GM12878 (cell line): Measurements from ENCODE around the gene APOL4. TPM values are rescaled to one million over a fixed set of nuclear protein-coding genes. Genes with fewer than 3 reads are reported as not detected.

Source experiments
- ATAC-seq: fragments of 200-7000 bp; cut with Tn5 transposase; 3 replicates; pipeline ENCODE4 v1.9.1; 2020; ENCODE audit warnings: mild to moderate bottlenecking, moderate library complexity
- BruUV-seq: library from RNA; stranded (reverse); fragments of 400-500 nt; replicated peaks from 2 replicates; lab custom pipeline; 2021; lab: Mats Ljungman, UMichigan
- CTCF ChIA-PET: fragments of 300-600 bp; sonication (Branson Sonifier 250); formaldehyde crosslinking; extraction: SDS; loops from one replicate; lab custom pipeline; 2021; ENCODE audit warnings: inconsistent platforms; lab: Yijun Ruan, JAX
- POLR2A ChIA-PET: fragments of 350-600 bp; formaldehyde crosslinking; extraction: SDS; loops from one replicate; lab custom pipeline; 2021; ENCODE audit warnings: inconsistent platforms; lab: Charles Lee
- RAD21 ChIA-PET: fragments of 300-600 bp; sonication (Branson Sonifier 250); formaldehyde crosslinking; loops from one replicate; lab custom pipeline; 2023; ENCODE audit warnings: antibody characterized with exemption; ENCODE audit not compliant: unreplicated experiment; lab: Charles Lee
- SMC1A ChIA-PET: fragments of 300-600 bp; sonication (Branson Sonifier 250); formaldehyde crosslinking; loops from one replicate; lab custom pipeline; 2023; ENCODE audit not compliant: unreplicated experiment, uncharacterized antibody; lab: Charles Lee
- DNase-seq: peaks from one replicate; pipeline ENCODE4 v3.0.0-alpha.2; 2011; ENCODE audit warnings: low read depth, low spot score
- FAIRE-seq: peaks from 3 replicates; lab custom pipeline; 2011; peaks lifted over from hg19 to GRCh38; lab: Jason Lieb, UNC
- H2AFZ ChIP-seq: 2 replicates; pipeline ENCODE4 v1.6.0; 2011; ENCODE audit warnings: low read depth, low read length, control low read depth; ENCODE audit not compliant: control insufficient read depth
- H3K27ac ChIP-seq: 2 replicates; pipeline ENCODE4 v1.5.1; 2011; ENCODE audit warnings: control low read depth; ENCODE audit not compliant: control insufficient read depth, insufficient read depth
- H3K27me3 ChIP-seq, 2 experiments: replicated peaks in 1 of 2; 2 replicates each; pipeline versions ENCODE4 v1.6.0 to v1.6.1; 2011; ENCODE audit warnings: low read length in 1 of 2; ENCODE audit not compliant: control insufficient read depth in 2 of 2, insufficient read depth in 2 of 2
- H3K36me3 ChIP-seq, 2 experiments: 2 replicates each; pipeline ENCODE4 v1.5.1; 2011; ENCODE audit warnings: low read length in 1 of 2; ENCODE audit not compliant: control insufficient read depth in 2 of 2, insufficient read depth in 2 of 2
- H3K4me1 ChIP-seq: 2 replicates; pipeline ENCODE4 v1.6.1; 2011; ENCODE audit warnings: mild to moderate bottlenecking, low read length, moderate library complexity, mixed read lengths; ENCODE audit not compliant: control insufficient read depth, insufficient read depth
- H3K4me2 ChIP-seq: 2 replicates; pipeline ENCODE4 v1.6.0; 2011; ENCODE audit warnings: control low read depth; ENCODE audit not compliant: control insufficient read depth, insufficient read depth
- H3K4me3 ChIP-seq: fragments of 200-600 bp; sonication (generic); 2 replicates; pipeline ENCODE4 v1.5.1; 2016
- H3K79me2 ChIP-seq: 2 replicates; pipeline ENCODE4 v1.6.0; 2011; ENCODE audit warnings: low read length; ENCODE audit not compliant: control insufficient read depth, insufficient read depth
- H3K9ac ChIP-seq: 2 replicates; pipeline ENCODE4 v1.8.0; 2011; ENCODE audit warnings: low read length, control low read depth, mixed read lengths; ENCODE audit not compliant: control insufficient read depth, insufficient read depth
- H3K9me3 ChIP-seq: replicated peaks from 3 replicates; pipeline ENCODE4 v1.5.1; 2011; ENCODE audit warnings: mild to moderate bottlenecking, low read length; ENCODE audit not compliant: control insufficient read depth, insufficient read depth
- H4K20me1 ChIP-seq: 2 replicates; pipeline ENCODE4 v1.6.0; 2011; ENCODE audit not compliant: control insufficient read depth, insufficient read depth
- EGR1 ChIP-seq, 2 experiments: IDR thresholded peaks; 1 replicate in 1 of 2; 2 replicates in 1 of 2; pipeline ENCODE4 v1.6.1; 2011 to 2012; ENCODE audit warnings: low read depth in 2 of 2, low read length in 2 of 2, borderline replicate concordance in 1 of 2, mild to moderate bottlenecking in 1 of 2, moderate library complexity in 1 of 2
- GATAD2B ChIP-seq: fragments of 450-650 bp; conservative IDR thresholded peaks from 2 replicates; pipeline ENCODE4 v1.6.1; 2017; ENCODE audit warnings: low read depth, mild to moderate bottlenecking, moderate library complexity
- KLF5 ChIP-seq: fragments of 450-650 bp; IDR thresholded peaks from 2 replicates; pipeline ENCODE4 v1.6.1; 2014; ENCODE audit warnings: mild to moderate bottlenecking; ENCODE audit not compliant: partially characterized antibody
- MTA3 ChIP-seq: IDR thresholded peaks from 2 replicates; pipeline ENCODE4 v1.6.1; 2012; ENCODE audit warnings: low read length, inconsistent platforms, borderline replicate concordance
- MYB ChIP-seq: fragments of 150-350 bp; IDR thresholded peaks from 2 replicates; pipeline ENCODE4 v1.6.1; 2014; ENCODE audit warnings: mild to moderate bottlenecking, low read depth, low read length, borderline replicate concordance
- RAD51 ChIP-seq: fragments of 450-650 bp; IDR thresholded peaks from 2 replicates; pipeline ENCODE4 v1.6.1; 2016; ENCODE audit warnings: moderate library complexity, mild to moderate bottlenecking, inconsistent platforms
- RELA ChIP-seq: fragments of 450-650 bp; IDR thresholded peaks from 2 replicates; pipeline ENCODE4 v1.8.0; 2014; ENCODE audit warnings: borderline replicate concordance; ENCODE audit not compliant: partially characterized antibody
- SUZ12 ChIP-seq: fragments of 200-600 bp; sonication (generic); IDR thresholded peaks from one replicate; pipeline ENCODE4 v1.6.1; 2018; ENCODE audit warnings: antibody characterized with exemption, mild to moderate bottlenecking; ENCODE audit not compliant: unreplicated experiment
- ZNF217 ChIP-seq: fragments of 450-650 bp; IDR thresholded peaks from 2 replicates; pipeline ENCODE4 v1.6.1; 2017; ENCODE audit warnings: antibody characterized with exemption, mild to moderate bottlenecking
- WGBS: methylation state at CpG from one replicate; pipeline ENCODE4 v1.1.6; 2016; ENCODE audit warnings: low lambda C conversion rate; ENCODE audit not compliant: insufficient replicate concordance, insufficient coverage; ENCODE audit errors: missing lambda C conversion rate; 5-methylcytosine and 5-hydroxymethylcytosine counted together
- in situ Hi-C: fragments of 300-500 bp; cut with MboI; formaldehyde crosslinking; loops from 9 replicates; pipeline ENCODE4 v1.14.3; 2018; ENCODE audit warnings: mixed read lengths
- intact Hi-C: fragments of 100-400 bp; cut with micrococcal nuclease; formaldehyde crosslinking; loops from one replicate; pipeline ENCODE4 v1.14.2; 2022; ENCODE audit not compliant: unreplicated experiment
- polyA plus RNA-seq, 11 experiments: library from polyadenylated mRNA; depleted of rRNA in 4 of 11; unstranded in 6 of 11; stranded (reverse) in 5 of 11; fragments of >200 nt; fragmentation: Nextera tagmentation in 4 of 11; fragmentation: Illumina TruSeq in 1 of 11; extraction: Ambion mirVana in 4 of 11; extraction: Trizol in 1 of 11; gene quantifications; 1 replicate in 1 of 11; 2 replicates in 10 of 11; pipeline versions ENCODE4 v1.2.1 to v1.2.3, GENCODE V29; 2011 to 2016; ENCODE audit warnings: inconsistent platforms in 2 of 11, missing spikeins in 2 of 11, low read depth in 1 of 11
- total RNA-seq, 4 experiments: library from RNA; depleted of rRNA in 3 of 4; stranded (reverse); fragments of >200 nt in 3 of 4; fragmentation: Illumina TruSeq in 1 of 4; extraction: Trizol in 1 of 4; gene quantifications; 2 replicates each; pipeline versions ENCODE4 v1.2.1 to v1.2.3, GENCODE V29; 2013 to 2021
- TF ChIP-seq, protein P1 (sequence below): IDR thresholded peaks from 2 replicates; pipeline ENCODE4 v1.6.1; 2011; ENCODE audit warnings: mild to moderate bottlenecking, low read depth, low read length, moderate library complexity; ENCODE audit not compliant: insufficient replicate concordance

The APOL4 gene
- total and polyA plus RNA-seq, 10 of the 15 experiments (the other 5 are each of a cell fraction or from before 2014, with no cell fraction given): 0.03 to 0.24 (median 0.19) TPM; not detected in 7

DNA sequence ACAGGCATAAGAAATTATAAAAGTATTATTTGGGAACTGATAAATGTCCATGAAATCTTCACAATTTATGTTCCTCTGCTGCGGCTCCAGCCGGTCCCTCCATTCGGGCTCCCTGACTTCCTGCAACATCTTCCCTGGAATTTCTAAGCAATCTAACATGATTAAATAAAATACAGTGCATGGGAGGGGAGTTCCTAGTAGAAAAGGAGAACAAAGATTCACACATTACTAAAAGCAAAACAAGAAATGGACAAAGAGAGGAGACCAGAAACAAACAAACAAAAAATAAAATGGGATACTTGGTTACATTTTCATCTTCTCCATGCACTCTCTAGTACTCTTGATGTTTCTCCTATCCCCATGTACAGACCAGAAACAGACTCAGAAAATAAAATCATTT lies 8.6 kb upstream of the APOL4 start:
- Histone ChIP-seq H3K4me3 (no peak overlapping the region), H3K27ac (no peak overlapping the region), H2AFZ (no peak overlapping the region), H3K4me2 (no peak overlapping the region), H3K79me2 (no peaks in the 10 kb centered on the region), H3K9me3 (peaks cover 2% of the 10 kb centered on the region; the same call in 1 of the 3 replicates), H3K36me3 (no peaks in the 10 kb centered on the region), H3K4me1 (peaks cover 4% of the 10 kb centered on the region), H4K20me1 (no peaks in the 10 kb centered on the region), H3K27me3 (no peaks in the 10 kb centered on the region), H3K9ac (no peak overlapping the region)
- in situ Hi-C loops: no loop called here
- DNase-seq: no peak
- ChIA-PET RAD21 (no interaction called here), POLR2A (no interaction called here), CTCF (interaction anchor here (2.7 to 2.8 kb wide), 2 partner anchors 11 to 15 kb away, joined by 11 to 13 read pairs; no protein-coding TSS in a partner anchor), SMC1A (interaction anchor here (0.8 to 2.0 kb wide), 2 partner anchors 8 to 11 kb away, joined by 4 to 9 read pairs; no protein-coding TSS in a partner anchor)
- WGBS: 96% methylated on average over 3 of the region's 3 CpGs
- BruUV-seq: no TSS peak
- no peak for ATAC-seq
- intact Hi-C loops: no loop called here
- TF ChIP-seq RELA: no peak
- no peak for TF ChIP-seq RAD51
- TF ChIP-seq GATAD2B: no peak
- TF ChIP-seq ZNF217: no peak
- TF ChIP-seq, protein P1, sequence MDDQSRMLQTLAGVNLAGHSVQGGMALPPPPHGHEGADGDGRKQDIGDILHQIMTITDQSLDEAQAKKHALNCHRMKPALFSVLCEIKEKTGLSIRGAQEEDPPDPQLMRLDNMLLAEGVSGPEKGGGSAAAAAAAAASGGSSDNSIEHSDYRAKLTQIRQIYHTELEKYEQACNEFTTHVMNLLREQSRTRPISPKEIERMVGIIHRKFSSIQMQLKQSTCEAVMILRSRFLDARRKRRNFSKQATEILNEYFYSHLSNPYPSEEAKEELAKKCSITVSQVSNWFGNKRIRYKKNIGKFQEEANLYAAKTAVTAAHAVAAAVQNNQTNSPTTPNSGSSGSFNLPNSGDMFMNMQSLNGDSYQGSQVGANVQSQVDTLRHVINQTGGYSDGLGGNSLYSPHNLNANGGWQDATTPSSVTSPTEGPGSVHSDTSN: no peak
- TF ChIP-seq MYB: no peak
- no peak for TF ChIP-seq SUZ12
- no peak for TF ChIP-seq MTA3
- TF ChIP-seq KLF5: no peak
- TF ChIP-seq EGR1 (IDR thresholded peaks at IDR 0.05; ENCODE audit: borderline replicate concordance in 1 of 2, low read depth in 2 of 2, low read length in 2 of 2): no peak
- FAIRE-seq: no peak
